NCI-H69 (cell line): ENCODE results near the gene ROCK2.

Experiments
- DNase-seq: peaks from one replicate; lab custom pipeline; 2025; lab: John Stamatoyannopoulos, UW

The ROCK2 gene

GRCh38 chr2:11344342-11344955, at the start of gene ROCK2:
ROCK2 (minus strand) TSS chr2:11344636; CDS start chr2:11344136, 500 bp downstream.
- peak; percentile 88 for DNase-seq

DNA sequence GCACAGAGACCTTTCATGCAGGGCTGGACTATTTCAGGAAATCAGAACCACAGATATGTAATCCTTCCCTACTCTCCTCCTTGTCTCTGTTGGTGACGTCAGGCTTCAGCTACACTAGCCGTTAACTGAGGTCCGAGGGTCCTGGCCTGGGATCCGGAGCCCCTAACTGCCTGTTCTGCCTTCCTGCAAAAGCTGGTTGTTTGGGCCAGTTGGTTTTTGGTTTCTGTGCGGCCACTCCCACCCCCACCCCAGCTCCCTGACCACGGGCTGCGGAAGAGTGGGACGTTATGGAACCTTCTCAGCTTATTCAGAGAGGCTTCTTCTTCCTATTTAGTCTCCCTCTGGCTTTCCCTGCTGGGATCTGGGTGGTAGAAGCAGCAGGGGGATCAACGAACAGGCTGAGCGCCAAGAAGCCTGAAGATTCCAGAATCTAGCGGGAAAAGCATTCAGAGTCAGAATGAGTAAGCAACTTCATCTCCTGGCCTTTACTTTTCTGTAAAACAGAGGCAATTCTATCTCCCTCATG, 49.3 kb upstream of the ROCK2 start:
- DNase-seq: no peak

GRCh38 chr2:11391942-11392266, 47.5 kb upstream of the ROCK2 start:
- DNase-seq: no peak

DNA sequence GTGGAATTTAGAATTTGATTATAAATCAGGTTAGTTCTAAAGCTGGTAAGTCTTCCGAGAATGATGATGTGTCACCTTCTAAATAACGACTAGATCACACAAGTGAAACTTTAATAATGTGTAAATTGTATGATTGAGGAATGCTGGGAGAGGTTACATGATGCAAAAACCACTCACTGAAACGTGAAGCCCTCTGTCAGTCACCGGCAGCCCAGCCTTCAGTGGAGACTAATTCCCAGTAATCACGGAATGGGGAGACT, 45.9 kb upstream of the ROCK2 start:
- DNase-seq: no peak

- DNase-seq: no peak
These were observed 45.3 kb upstream of the ROCK2 start for GRCh38 chr2:11389551-11390398.

DNA sequence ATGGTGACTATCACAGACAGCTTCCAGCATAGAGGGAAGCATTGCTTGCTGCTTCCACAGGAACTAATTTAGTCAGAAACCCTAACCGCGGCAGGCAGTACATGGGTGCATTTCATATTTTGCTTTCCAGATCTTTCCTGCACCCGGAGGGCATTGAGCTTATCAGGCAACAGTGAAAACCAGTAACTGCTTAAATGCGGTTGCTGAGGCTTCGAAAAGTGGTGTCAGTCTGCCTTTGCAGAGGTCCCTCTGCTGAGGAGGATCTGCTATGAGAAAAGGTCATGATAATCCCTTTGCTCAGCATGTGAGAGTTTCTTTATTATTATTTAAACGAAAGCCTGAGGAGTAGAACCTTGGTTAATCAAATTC, 44.6 kb upstream of the ROCK2 start:
- DNase-seq: no peak

DNA sequence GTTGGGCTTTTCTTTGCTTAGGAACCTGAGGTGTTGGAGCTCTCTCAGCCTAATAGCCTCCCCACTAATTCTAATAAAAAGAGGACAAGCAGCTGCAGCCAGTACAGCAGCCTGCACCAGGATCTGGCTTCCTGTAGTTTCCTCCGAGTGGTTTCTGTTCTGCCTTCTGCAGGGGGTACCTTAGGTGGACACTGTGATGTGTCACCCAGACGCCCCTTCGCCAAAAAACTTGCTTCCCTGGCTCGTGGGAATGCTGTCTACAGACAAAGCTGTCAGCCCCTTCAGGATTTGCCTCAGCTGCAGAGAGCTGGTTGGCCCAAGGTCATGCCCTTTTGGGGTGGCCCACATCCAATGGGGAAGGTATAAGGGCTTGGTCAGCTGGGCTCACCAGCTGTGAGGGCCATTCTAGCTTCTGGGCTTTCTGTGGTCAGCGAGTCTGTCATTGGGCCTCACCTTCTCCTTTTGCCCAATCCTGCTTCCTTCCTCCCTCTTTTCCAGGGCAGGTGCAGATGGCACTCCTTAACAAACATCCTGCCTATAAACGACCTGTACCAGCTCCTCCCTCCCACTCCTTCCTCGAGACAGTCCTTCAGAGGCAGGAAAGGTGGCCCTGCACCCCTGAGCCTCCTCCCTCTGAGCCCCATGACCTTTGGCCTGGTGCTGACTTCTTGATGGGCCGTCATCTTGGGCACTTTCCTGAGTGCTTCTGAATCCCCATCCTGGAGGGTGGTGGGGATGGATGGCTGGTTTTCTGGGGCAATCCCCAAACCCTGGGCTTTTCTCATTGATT, 44.0 kb upstream of the ROCK2 start:
- no peak for DNase-seq

DNA sequence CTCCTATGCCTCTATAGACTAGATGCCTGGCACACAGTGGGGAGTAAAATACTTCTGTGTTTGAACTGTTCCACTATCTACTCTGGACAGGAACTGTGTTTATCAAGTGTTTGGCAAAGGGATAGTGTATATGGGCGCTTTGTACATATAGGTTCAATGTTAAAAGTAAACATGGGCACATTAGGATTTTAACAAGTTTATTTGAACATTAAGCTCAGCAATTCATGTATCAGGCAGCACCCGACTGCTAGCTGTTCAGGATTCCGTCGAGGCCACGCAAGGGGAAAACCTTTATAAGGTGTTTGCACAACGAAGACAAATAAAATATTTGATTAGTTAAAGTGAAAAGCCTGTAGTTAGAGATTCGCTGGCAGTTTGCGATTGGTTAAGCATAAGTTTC, 43.4 kb upstream of the ROCK2 start:
- peak; percentile 58 for DNase-seq

GRCh38 chr2:11387100-11387390, 42.6 kb upstream of the ROCK2 start:
- DNase-seq: no peak

- DNase-seq: no peak
These were observed 41.4 kb upstream of the ROCK2 start for GRCh38 chr2:11385847-11386246.

DNA sequence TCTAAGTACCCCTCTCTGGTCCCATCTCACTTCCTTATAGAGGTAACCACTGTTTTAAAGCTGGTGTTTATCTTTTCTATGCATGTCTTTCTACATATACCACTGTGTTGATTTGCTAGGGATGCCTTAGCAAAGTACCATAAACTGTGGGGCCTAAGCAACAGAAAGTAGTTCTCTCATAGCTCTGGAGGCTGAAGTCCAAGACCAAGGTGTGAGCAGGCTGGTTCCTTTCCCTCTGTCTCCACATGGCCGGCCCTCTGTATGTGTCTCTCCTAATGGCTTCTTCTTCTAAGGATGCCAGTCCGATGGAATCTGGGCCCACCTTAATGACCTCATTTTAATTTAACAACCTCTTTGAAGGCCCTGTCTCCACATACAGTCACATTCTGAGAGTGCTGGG, 40.8 kb upstream of the ROCK2 start:
- DNase-seq: no peak

- no peak for DNase-seq
These were observed 35.1 kb upstream of the ROCK2 start for GRCh38 chr2:11379558-11379957.

- no peak for DNase-seq
These were observed 33.6 kb upstream of the ROCK2 start for GRCh38 chr2:11377928-11378545.

GRCh38 chr2:11376071-11376470, 31.6 kb upstream of the ROCK2 start:
- no peak for DNase-seq

GRCh38 chr2:11375689-11376027, 31.2 kb upstream of the ROCK2 start:
- DNase-seq: peak; percentile 24

GRCh38 chr2:11375025-11375688, 30.7 kb upstream of the ROCK2 start:
- DNase-seq: no peak

DNA sequence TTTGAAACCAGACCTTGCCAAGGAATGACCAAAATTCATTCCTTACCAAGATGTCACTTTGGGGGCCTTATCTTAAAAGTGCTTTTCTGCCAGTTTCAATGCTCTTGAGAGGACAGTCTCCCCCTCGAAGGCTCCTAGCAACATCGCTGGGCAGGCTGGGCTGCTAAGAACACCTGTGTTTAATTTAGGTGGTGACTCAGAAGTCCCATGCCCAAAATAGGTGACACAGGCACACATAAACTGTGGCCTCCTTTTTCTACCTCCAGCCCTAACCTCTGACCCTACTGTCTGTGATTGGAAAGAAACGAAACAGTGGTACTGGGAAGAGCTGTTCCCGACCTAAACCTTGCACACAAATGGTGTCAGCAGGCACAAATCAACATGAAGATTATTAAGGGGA, 28.7 kb upstream of the ROCK2 start:
- no peak for DNase-seq

DNA sequence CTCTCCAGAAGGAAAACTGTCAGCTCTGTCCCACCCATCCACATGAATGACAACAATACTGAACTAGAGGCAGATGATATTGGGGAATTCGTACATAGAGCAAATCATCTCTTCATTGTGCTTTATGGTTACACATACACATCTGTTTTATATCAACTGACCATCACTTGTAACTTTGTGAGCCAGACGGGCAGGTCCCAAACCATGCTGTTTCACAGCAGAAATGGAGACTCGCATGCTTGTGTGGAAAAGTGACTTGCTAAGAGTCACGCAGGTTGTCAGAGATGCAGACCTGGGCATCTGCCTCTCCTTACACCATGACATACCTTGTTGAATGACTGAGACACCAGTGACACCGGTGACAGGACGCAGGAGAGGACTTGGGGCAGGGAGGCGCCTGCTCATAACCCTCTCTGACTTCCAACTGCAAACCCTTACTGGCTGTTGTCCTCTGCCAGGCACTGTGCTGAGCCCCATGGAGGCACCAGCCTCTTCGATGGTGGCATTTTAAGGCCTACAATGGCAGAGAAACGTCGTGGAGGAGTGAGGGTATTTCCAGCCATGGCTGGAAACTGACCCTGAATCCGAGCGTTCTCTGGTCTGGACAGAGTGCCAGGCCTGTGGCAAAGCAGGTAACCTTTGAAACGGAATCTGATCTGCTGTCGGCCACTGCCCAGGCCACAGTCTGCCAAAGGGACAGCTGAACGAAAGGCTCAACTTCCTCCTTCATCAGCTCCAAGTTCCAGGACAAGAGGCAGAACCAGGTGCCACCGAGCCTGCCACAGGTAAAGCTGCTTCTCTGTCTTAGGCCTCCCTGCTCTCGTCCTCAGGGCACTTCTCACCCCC, 26.9 kb upstream of the ROCK2 start:
- DNase-seq: no peak

GRCh38 chr2:11370377-11371091, 26.1 kb upstream of the ROCK2 start:
- peak; percentile 16 for DNase-seq

DNA sequence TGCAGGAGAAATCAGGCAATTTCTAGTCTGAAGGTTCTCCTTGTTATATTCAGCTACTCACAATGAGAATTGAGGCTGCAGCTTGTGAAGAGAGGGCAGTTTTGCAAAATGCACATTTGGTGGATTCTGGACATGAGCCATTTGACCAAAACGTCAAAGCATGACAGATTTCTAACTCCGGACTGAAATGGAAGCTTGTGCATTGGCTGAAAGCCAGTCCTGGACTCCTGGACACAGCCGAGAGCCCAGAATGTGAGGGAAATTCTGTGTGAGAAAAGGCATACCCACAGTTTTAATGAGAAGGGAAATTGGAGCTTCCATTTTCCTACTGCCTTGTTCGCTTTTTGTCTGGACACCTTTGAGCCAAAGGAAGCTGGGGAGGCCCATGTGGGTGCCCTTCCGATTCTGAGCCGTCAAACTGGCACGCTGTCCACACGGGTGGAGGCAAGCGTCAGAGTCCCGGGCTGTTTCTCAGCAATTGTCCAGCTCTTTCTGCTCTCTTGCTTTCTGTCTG, 23.7 kb upstream of the ROCK2 start:
- no peak for DNase-seq
